IMR-90 (cell line): Measurements from ENCODE around the gene CPNE4. TPM values are rescaled to one million over a fixed set of nuclear protein-coding genes. Genes with fewer than 3 reads are reported as not detected.

Source experiments
- ATAC-seq: fragments of 200-7000 bp; cut with Tn5 transposase; 2 replicates; pipeline ENCODE4 v1.9.1; 2020; ENCODE audit warnings: low read depth, mild to moderate bottlenecking, moderate library complexity
- BruUV-seq: library from RNA; stranded (reverse); fragments of 400-500 nt; replicated peaks from 2 replicates; lab custom pipeline; 2021; lab: Mats Ljungman, UMichigan
- CTCF ChIA-PET: fragments of 300-600 bp; formaldehyde crosslinking; extraction: SDS; loops from one replicate; lab custom pipeline; 2021; ENCODE audit warnings: antibody characterized with exemption; lab: Yijun Ruan, JAX
- POLR2A ChIA-PET: fragments of 300-600 bp; sonication (Branson Sonifier 250); formaldehyde crosslinking; loops from one replicate; lab custom pipeline; 2022; ENCODE audit warnings: antibody characterized with exemption; ENCODE audit not compliant: unreplicated experiment; lab: Charles Lee
- DNase-seq: peaks from one replicate; pipeline ENCODE4 v3.0.0; 2013
- H2AFZ ChIP-seq: replicated peaks from 2 replicates; pipeline ENCODE3; 2013; ENCODE audit warnings: low read length, mild to moderate bottlenecking; ENCODE audit not compliant: poor library complexity
- H2AK5ac ChIP-seq: 2 replicates; pipeline ENCODE4 v1.6.1; 2013; ENCODE audit warnings: low read depth, low read length, inconsistent platforms
- H2AK9ac ChIP-seq: replicated peaks from 2 replicates; pipeline ENCODE3; 2013; ENCODE audit warnings: mild to moderate bottlenecking, low read depth, low read length, moderate library complexity; ENCODE audit not compliant: poor library complexity
- H2BK120ac ChIP-seq: 2 replicates; pipeline ENCODE4 v1.6.1; 2013; ENCODE audit warnings: low read depth, low read length, inconsistent platforms
- H2BK15ac ChIP-seq: 3 replicates; pipeline ENCODE4 v1.6.1; 2013; ENCODE audit warnings: low read depth, low read length, inconsistent platforms
- H2BK20ac ChIP-seq: 2 replicates; pipeline ENCODE4 v1.6.1; 2013; ENCODE audit warnings: low read depth, mild to moderate bottlenecking, inconsistent platforms, low read length, moderate library complexity
- H2BK5ac ChIP-seq: 2 replicates; pipeline ENCODE4 v1.6.1; 2013; ENCODE audit warnings: mild to moderate bottlenecking, low read depth, low read length, inconsistent platforms; ENCODE audit not compliant: poor library complexity, severe bottlenecking
- H3K14ac ChIP-seq: replicated peaks from 2 replicates; pipeline ENCODE4 v1.6.1; 2013; ENCODE audit warnings: low read depth, low read length, inconsistent platforms
- H3K18ac ChIP-seq: 2 replicates; pipeline ENCODE4 v1.6.1; 2013; ENCODE audit warnings: low read depth, low read length, control low read depth
- H3K23ac ChIP-seq: 2 replicates; pipeline ENCODE4 v1.6.1; 2013; ENCODE audit warnings: low read depth, low read length, inconsistent platforms
- H3K27ac ChIP-seq: 2 replicates; pipeline ENCODE4 v1.5.1; 2013; ENCODE audit warnings: mild to moderate bottlenecking, control low read depth, low read length; ENCODE audit not compliant: insufficient read depth
- H3K27me3 ChIP-seq: 2 replicates; pipeline ENCODE4 v1.6.1; 2013; ENCODE audit warnings: low read length; ENCODE audit not compliant: control insufficient read depth, insufficient read depth
- H3K36me3 ChIP-seq: 2 replicates; pipeline ENCODE4 v1.6.1; 2013; ENCODE audit warnings: low read length, mixed read lengths; ENCODE audit not compliant: control insufficient read depth, insufficient read depth
- H3K4ac ChIP-seq: 2 replicates; pipeline ENCODE4 v1.6.1; 2013; ENCODE audit warnings: low read depth, low read length, inconsistent platforms
- H3K4me1 ChIP-seq: 2 replicates; pipeline ENCODE4 v1.6.1; 2013; ENCODE audit warnings: low read length, mixed read lengths; ENCODE audit not compliant: control insufficient read depth, insufficient read depth
- H3K4me2 ChIP-seq: 2 replicates; pipeline ENCODE4 v1.6.1; 2013; ENCODE audit warnings: low read depth, mild to moderate bottlenecking, control low read depth, low read length, moderate library complexity
- H3K4me3 ChIP-seq: 2 replicates; pipeline ENCODE4 v1.5.1; 2013; ENCODE audit warnings: low read depth, mild to moderate bottlenecking, control low read depth, low read length, moderate library complexity; ENCODE audit not compliant: insufficient read depth
- H3K56ac ChIP-seq: 2 replicates; pipeline ENCODE4 v1.6.1; 2013; ENCODE audit warnings: low read length, inconsistent platforms; ENCODE audit not compliant: insufficient read depth; ENCODE audit errors: extremely low read depth
- H3K79me1 ChIP-seq, 2 experiments: 2 replicates each; pipeline ENCODE4 v1.6.1; 2013; ENCODE audit warnings: low read length in 2 of 2, inconsistent platforms in 1 of 2, low read depth in 1 of 2
- H3K9ac ChIP-seq: 2 replicates; pipeline ENCODE4 v1.6.1; 2013; ENCODE audit warnings: low read depth, low read length, control low read depth
- H3K9me1 ChIP-seq: 2 replicates; pipeline ENCODE4 v1.6.1; 2013; ENCODE audit warnings: low read length, inconsistent platforms; ENCODE audit not compliant: insufficient read depth
- H3K9me3 ChIP-seq: 2 replicates; pipeline ENCODE4 v1.6.1; 2013; ENCODE audit warnings: low read length; ENCODE audit not compliant: control insufficient read depth, insufficient read depth
- H4K20me1 ChIP-seq: 2 replicates; pipeline ENCODE4 v1.6.1; 2013; ENCODE audit warnings: low read length, inconsistent platforms; ENCODE audit not compliant: insufficient read depth
- H4K5ac ChIP-seq: 2 replicates; pipeline ENCODE4 v1.6.1; 2013; ENCODE audit warnings: mild to moderate bottlenecking, low read depth, low read length, control low read depth
- H4K8ac ChIP-seq, 2 experiments: 2 replicates each; pipeline ENCODE4 v1.6.1; 2013; ENCODE audit warnings: low read depth in 2 of 2, low read length in 2 of 2, control low read depth in 1 of 2, inconsistent platforms in 1 of 2
- H4K91ac ChIP-seq: 2 replicates; pipeline ENCODE4 v1.6.1; 2013; ENCODE audit warnings: low read depth, low read length, inconsistent platforms; ENCODE audit not compliant: insufficient read depth
- BHLHE40 ChIP-seq: fragments of 150-350 bp; IDR thresholded peaks from 2 replicates; pipeline ENCODE4 v1.6.1; 2016; ENCODE audit warnings: mild to moderate bottlenecking, low read depth, low read length
- MAFK ChIP-seq: IDR thresholded peaks from 2 replicates; pipeline ENCODE4 v1.6.1; 2012; ENCODE audit warnings: low read depth, low read length, improper control_type of control experiment
- RFX5 ChIP-seq: IDR thresholded peaks from 2 replicates; pipeline ENCODE4 v1.8.0; 2012; ENCODE audit warnings: low read depth, mild to moderate bottlenecking, low read length, moderate library complexity
- SMC3 ChIP-seq: fragments of 150-350 bp; IDR thresholded peaks from 2 replicates; pipeline ENCODE4 v1.6.1; 2016; ENCODE audit warnings: low read depth, mild to moderate bottlenecking, antibody characterized with exemption, low read length, moderate library complexity
- USF2 ChIP-seq: fragments of 150-350 bp; IDR thresholded peaks from 2 replicates; pipeline ENCODE4 v1.6.1; 2017; ENCODE audit warnings: mild to moderate bottlenecking, antibody characterized with exemption, low read length, low read depth
- WGBS, 2 experiments: methylation state at CpG; one replicate each; pipeline versions ENCODE4 v1.1.5 to v1.1.7; 2013; ENCODE audit warnings: missing lambda C conversion rate in 2 of 2; ENCODE audit not compliant: insufficient read length in 1 of 2; ENCODE audit errors: extremely low coverage in 2 of 2; 5-methylcytosine and 5-hydroxymethylcytosine counted together
- dilution Hi-C: fragments of 300-500 bp; cut with HindIII; formaldehyde crosslinking; loops from one replicate; pipeline ENCODE4 v1.14.3; 2018; ENCODE audit warnings: low sequenced_read_pairs; ENCODE audit not compliant: unreplicated experiment
- in situ Hi-C: fragments of 300-500 bp; cut with MboI; formaldehyde crosslinking; loops from 3 replicates; pipeline ENCODE4 v1.14.3; 2019; ENCODE audit warnings: low sequenced_read_pairs, inconsistent platforms, mixed read lengths
- intact Hi-C: fragments of 100-400 bp; cut with micrococcal nuclease; formaldehyde crosslinking; loops from 2 replicates; pipeline ENCODE4 v1.10.0; 2022
- polyA plus RNA-seq, 3 experiments: library from polyadenylated mRNA; depleted of rRNA; stranded (reverse); fragments of >200 nt; gene quantifications; 2 replicates each; pipeline ENCODE4 v1.2.3, GENCODE V29; 2012; ENCODE audit warnings: low replicate concordance in 1 of 3
- total RNA-seq: library from RNA; depleted of rRNA; stranded (reverse); fragments of >200 nt; gene quantifications from 2 replicates; pipeline ENCODE4 v1.2.3, GENCODE V29; 2012

CPNE4 gene
- total and polyA plus RNA-seq, 2 of the 4 experiments (the other 2 are of a cell fraction): not detected

- H3K56ac ChIP-seq: no peak overlapping the region
- WGBS, 2 experiments: no CpG with 5 or more reads among the region's 2 CpGs
- ChIA-PET POLR2A (no interaction called here), CTCF (no interaction called here)
- dilution Hi-C loops: no loop called here
- no peak overlapping the region for H2AK5ac ChIP-seq
- H3K36me3 ChIP-seq: no peaks in the 10 kb centered on the region
- no peak overlapping the region for H3K4ac ChIP-seq
- no peak overlapping the region for H2BK5ac ChIP-seq
- no peaks in the 10 kb centered on the region for H4K20me1 ChIP-seq
- no peaks in the 10 kb centered on the region; the same call in 1 of the 2 replicates for H3K27me3 ChIP-seq
- H3K4me1 ChIP-seq: no peaks in the 10 kb centered on the region
- H3K4me3 ChIP-seq: no peak overlapping the region
- no peak for ATAC-seq
- intact Hi-C loops: loop anchor here (10.0 kb wide), 1 partner anchor 469 kb away; no protein-coding TSS in a partner anchor
- no peak overlapping the region for H2BK120ac ChIP-seq
- no peak overlapping the region for H3K27ac ChIP-seq
- no peak overlapping the region for H2BK20ac ChIP-seq
- no peak overlapping the region for H3K23ac ChIP-seq
- H4K91ac ChIP-seq: no peak overlapping the region
- no peak overlapping the region for H3K9ac ChIP-seq
- no peak overlapping the region for H2BK15ac ChIP-seq
- H3K9me3 ChIP-seq: no peaks in the 10 kb centered on the region
- no peak overlapping the region for H4K8ac ChIP-seq
- no peak overlapping the region for H2AFZ ChIP-seq
- no peaks in the 10 kb centered on the region for H3K9me1 ChIP-seq
- no peak overlapping the region for H4K5ac ChIP-seq
- H2AK9ac ChIP-seq: no peak overlapping the region
- H3K79me1 ChIP-seq: no peaks in the 10 kb centered on the region
- no peak for DNase-seq
- H3K4me2 ChIP-seq: no peak overlapping the region
- in situ Hi-C loops: no loop called here
- H3K18ac ChIP-seq: no peak overlapping the region
- TF ChIP-seq MAFK (no peak), RFX5 (no peak), USF2 (no peak), BHLHE40 (no peak), SMC3 (no peak)
- no TSS peak for BruUV-seq
- H3K14ac ChIP-seq: no peak overlapping the region
Measured at GRCh38 chr3:131555456-131555855, 479.4 kb downstream of the CPNE4 start.
